HG03064 (cell line): ENCODE results near the gene SLC17A4.
"Not testable (repeated sequence)": the region's sequence is repeated elsewhere in the genome, so short reads cannot be mapped to it uniquely, and the experiment has no call there.

Source experiments
- ATAC-seq: cut with Tn5 transposase; IDR thresholded peaks from one replicate; pipeline ENCODE4 v1.9.1; 2021; ENCODE audit warnings: low read depth; ENCODE audit not compliant: unreplicated experiment

Gene SLC17A4

DNA sequence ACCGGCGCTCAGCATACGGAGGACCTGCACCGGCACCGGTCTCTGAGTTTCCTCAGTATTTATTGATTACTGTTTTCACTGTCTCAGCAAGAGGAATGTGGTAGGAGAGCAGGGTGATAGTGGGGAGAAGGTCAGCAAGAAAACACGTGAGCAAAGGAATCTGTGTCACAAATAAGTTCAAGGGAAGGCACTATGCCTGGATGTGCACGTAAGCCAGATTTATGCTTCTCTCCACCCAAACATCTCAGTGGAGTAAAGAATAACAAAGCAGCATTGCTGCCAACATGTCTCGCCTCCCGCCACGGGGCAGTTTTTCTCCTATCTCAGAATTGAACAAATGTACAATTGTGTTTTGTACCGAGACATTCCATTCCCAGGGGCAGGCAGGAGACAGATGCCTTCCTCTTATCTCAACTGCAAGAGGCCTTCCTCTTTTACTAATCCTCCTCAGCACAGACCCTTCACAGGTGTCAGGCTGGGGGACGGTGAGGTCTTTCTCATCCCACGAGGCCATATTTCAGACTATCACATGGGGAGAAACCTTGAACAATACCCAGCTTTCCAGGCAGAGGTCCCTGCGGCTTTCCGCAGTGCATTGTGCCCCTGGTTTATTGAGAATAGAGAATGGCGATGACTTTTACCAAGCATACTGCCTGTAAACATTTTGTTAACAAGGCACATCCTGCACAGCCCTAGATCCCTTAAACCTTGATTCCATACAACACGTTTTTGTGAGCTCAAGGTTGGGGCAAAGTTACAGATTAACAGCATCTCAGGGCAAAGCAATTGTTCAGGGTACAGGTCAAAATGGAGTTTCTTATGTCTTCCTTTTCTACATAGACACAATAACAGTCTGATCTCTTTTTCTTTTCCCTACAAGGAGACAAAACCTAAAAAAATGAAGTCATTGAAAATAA lies 5.7 kb upstream of the SLC17A4 start:
- ATAC-seq, result not testable (repeated sequence)

DNA sequence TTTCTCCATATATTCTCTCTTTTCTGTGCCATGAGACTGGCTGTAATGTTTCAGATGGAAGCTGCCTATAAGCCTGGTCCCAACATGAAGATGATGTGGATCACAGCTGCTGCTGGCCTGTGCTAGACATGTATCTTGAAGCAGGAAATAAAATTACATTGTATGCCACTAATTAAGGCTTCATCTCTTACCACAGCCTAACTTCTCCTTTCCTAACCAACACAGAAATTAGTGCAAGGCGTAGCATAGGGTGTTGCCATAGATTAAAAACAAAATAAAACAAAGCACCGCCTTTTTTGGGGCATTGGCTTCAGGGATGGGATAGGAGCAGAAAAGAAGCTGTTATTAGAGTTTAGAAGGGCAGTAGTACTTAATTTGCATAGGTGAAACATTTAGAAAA lies 4.7 kb upstream of the SLC17A4 start:
- no peak for ATAC-seq

DNA sequence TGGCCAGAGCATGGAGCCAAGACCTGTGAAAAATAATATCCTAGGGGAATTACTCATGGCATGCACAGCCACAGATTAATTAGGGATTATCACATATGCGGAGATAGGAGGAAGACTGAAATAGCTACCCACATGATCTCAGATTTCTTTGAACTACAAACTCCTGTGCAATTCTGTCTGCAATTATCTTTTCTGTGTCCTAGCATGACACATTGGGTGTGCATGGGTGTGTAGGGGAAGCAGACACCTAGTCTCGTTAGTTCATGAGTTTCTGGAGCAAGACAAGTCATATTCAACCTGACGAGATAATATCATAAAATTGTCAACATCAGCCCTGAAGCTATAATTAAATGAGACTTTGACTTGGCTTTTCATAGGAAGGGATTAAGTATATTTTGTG lies 3.6 kb upstream of the SLC17A4 start:
- ATAC-seq, result no peak

DNA sequence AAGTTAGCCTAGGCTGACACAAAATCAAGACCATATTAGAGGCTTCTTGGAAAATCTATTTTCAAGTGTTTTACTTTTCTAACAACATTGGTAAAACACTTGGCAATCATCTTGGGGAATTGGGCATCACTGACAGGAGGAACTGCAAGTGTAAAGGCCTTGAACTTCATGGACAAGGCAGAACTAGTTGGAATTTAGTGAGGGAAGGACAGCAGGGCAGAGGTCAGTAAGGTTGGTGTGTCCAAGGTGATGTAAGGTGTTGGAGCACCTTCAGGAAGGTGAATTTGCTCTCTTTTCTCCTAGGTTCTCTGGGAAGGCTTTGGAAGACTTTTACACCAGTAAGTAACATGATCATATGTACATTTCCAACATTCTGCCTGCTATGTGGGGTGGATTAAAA lies 1.5 kb upstream of the SLC17A4 start:
- ATAC-seq, result no peak

DNA sequence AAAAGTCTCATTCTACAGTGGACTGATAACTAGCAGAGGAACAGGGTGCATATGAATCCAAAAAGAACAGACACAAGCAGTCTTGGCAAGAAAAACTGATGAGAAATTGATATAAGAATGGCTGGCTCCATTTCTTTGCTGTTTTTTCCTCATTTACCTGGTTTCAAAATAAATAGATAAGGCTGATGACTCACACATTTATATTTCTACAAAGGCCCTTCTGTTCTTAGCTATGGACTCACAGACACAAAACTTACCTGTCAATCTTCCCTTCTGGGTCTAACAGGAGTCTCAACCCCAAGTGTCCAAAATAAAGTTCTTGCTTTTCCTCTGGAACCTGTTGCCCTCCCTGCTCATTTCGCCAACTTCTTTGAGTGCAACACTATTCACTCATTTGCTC lies 941 bp downstream of the SLC17A4 start:
- ATAC-seq, result no peak

DNA sequence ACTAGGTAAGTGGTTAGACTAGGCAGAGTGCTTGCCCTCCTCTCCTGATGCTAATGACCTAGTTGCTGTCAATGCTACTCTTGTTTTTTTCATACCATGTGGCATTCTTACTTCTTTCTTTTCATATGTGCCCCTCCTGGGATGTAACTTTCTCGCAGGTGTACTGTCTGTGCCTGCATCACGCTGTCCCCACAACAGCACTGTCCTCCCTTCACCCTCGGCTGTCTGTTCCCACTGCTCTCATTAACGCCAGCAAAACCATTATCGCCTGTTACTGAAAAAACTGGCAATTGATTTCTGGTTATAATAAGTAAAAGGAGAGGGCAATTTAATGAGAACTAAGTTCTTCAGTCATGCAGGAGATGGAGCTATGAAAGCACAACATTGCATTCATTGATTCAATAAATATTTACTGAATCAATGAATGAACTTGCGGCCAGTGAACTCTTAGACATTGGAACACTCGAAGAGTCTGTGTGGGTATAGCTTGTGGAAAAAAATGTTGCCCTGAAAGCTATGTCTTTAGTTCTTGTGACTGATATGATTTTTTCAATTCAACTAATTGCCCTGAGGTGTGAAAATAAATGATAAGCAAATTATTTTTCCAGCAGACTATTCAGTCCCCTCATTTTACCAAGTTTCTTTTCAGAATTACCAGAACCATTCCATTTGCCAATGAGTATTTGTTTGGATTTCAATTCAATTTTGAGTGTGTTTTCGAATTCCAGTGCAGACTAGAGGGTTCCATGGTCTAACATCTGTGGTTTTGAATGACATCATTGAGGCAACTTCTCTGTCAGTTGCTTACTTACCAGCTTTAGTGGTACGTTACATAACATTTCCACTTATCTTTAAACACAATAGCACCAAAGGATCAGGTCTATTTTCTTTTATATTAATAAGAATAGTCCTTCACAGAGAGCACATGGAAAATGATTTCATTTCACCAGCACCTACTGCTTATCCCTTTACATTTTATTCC lies 2.1 kb downstream of the SLC17A4 start:
- no peak for ATAC-seq

DNA sequence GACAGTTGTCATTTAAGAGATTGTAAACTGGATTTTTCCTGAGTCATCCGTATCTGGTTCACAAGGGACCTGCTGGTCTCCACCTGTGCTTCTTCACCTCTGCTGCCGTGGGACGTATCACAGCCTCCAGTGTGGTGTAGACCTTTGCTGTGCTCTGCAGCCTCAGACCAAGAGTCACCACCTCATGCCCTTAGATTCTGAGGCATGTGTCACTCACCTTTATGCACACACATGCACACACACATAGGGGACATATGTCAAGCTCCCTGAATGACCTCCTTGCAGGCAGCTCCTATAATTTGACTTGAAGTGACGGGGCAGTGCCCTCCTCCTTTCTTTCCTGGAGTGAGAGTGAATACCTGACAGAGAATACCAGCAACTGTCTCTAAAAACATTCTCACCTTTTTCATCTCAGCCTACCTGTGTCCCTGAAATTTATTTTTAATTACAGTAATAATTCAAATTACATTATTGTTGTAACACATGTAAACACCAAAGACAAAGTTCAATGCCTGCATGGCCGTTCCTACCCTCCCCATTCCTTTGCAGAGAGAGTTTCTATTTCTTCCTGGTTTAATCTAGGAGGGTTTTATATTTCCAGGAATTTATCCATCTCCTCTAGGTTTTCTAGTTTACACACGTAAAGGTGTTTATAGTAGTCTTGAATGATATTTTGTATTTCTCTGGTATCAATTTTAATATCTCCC lies 3.5 kb downstream of the SLC17A4 start:
- ATAC-seq, result no peak

DNA sequence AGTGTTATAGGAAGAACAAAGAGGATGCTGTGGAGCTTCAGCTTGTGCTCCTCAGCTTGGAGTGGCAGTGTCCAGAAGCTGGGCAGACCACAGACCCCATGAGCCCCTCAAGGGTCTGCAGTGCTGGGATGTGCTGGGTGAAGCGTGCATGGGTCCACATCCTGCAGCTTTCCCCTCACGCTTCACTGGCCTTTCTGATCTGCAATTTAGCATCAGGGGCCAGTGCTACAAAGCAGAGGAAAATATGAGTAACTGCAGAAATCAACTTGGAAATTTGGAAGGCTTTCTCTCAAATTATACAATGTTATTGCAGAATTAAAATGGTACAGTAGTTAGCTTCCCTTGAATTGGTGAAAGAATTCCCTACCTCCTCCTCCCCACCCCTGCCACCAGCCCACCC lies 10.1 kb downstream of the SLC17A4 start:
- ATAC-seq, result no peak

DNA sequence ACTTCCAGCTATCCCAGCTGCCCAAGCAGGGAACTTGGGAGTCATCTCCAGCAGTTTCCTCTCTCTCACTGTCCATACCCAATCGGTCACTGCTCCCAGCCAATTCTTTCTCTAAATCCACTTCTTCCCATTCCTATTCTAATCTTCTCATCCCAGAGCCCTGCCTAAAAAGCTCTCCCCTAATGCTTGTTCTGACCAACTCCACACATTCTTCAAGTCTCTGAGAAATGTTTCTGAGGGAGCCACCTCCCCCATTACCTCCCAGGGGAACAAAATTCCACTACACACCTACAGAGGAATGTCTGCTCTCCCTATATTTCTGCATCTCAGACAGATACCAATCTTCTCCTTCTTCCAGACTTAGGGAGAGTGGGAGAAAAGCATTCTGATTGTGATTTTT lies 14.0 kb downstream of the SLC17A4 start:
- no peak for ATAC-seq

DNA sequence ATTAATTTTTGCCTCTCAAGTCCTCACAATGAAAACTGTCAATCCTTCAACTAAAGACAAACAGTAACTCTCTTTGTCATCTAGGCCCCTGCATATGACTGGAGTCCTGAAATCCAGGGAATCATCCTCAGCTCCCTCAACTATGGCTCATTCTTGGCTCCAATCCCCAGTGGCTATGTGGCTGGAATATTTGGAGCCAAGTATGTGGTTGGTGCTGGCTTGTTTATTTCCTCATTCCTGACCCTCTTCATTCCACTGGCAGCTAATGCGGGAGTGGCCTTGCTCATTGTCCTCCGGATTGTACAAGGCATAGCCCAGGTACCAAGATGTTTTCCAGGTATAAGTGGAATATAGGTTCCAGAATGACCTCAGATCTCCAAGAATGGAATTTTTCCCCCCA lies 15.4 kb downstream of the SLC17A4 start:
- no peak for ATAC-seq

DNA sequence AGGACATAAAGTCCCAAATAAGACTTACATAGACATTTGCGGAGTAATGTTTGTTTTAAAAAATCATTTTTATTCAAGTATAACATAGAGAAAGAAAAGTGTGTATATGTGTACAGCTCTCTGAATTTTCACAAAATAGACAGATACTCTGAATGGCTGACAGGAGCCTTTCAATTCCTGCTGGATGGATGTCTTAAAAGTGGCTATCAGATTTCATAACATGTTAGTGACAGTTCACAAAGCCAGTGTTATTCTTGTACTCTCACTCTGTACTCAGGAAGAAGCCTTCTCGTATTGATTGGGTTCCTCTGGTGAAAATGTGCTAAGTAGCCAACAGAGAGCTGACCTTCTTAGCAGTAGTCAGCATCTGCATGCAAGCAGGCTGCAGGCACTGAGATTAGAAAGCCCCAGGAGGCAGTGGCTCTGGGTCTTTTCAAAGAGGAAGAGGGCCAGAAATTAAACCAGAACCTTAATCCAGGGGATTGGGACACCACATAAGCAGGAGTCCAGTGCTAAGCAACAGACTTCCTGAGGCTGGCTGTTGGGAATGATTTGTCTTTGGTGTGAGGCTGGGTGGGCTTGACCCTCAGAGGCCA lies 19.7 kb downstream of the SLC17A4 start:
- ATAC-seq, result no peak

DNA sequence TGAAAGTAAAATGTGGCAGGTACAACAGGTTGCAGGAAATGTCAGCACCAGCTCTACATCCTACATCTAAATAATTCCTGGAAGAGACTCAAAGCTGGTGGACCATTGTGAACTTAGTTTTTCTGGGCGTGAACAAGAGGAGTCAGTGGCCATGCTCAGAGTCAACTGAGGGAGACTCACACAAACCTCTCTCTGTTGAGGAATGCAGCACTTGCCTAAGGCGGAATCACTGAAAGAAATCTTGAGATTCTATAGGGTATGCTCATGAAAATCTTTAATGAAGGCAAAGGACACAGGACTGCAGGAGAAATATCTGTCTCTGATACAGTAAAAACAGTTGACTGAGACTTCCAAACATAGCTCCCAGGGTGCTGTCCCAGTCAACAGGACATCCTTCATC lies 22.5 kb downstream of the SLC17A4 start:
- ATAC-seq, result no peak

DNA sequence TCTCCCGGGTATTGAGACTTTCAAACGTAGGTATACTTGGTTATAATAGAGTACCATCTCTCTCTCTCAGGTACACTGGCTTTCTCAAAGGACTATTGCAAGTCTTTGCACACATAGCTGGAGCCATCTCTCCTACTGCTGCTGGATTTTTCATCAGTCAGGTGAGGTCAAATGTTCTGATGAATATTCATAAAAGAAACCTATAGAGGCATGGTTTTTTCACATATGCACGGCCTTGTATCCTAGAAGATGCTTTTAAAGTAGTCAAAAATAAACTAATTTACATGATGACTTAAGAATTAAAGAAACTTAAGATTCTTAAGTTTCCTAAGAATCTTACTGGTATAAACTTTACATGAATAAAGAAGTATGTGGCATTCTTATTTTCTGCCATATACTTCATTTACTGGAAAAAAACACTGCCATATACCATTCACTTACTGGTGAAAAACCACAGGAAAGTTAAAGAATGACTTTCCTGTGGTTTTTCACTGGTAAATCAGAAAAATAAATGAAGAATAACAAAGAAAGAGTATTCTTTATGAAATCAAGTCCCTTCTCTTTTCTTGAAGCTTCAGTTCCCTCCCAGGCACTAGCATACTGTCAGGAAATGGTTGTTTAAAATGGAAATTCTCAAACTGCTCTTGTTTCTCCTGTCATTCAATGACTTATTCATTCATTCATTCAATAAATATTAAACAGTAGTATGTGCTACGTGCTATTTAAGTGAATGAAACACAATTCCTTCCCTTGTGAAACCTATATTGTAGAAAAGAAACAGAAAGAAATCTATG lies 23.5 kb downstream of the SLC17A4 start:
- ATAC-seq, result no peak

DNA sequence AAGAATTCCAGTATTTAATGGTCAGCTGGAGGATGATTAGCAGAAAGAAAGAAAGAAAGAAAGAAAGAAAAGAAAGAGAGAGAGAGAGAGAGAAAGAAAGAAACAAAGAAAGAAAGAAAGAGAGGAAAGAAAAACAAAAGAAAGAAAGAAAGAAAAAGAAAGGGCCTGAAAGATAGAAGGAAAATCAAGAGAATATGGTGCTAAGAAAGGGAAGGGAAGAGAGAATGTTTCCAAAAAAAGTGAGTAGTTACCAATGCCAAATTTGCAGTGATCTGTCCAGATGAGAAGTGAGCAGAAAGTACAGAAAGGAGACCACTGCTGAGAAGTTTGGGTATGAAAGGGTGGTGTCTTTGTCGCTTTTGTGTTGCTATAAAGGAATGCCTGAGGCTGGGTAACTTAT lies 26.6 kb downstream of the SLC17A4 start:
- no peak for ATAC-seq

DNA sequence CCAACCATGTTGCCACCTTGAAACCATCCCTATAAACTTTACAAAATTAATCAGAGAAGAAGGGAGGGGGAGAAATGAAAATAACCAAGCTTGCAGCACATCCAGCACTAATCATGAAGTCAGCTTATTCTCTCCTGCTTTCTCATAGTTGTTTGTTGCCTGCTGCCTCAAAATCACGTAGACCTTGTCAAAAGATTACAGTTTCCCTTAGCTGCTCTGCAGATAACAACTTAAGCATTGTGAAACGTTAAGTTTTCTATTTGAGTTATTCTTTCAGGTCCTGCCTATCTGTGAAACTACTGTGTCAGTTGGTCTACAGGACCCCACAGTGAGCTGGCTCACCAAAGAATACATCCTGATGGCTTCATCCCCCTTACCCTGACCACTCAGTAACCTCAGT lies 32.9 kb downstream of the SLC17A4 start:
- no peak for ATAC-seq

DNA sequence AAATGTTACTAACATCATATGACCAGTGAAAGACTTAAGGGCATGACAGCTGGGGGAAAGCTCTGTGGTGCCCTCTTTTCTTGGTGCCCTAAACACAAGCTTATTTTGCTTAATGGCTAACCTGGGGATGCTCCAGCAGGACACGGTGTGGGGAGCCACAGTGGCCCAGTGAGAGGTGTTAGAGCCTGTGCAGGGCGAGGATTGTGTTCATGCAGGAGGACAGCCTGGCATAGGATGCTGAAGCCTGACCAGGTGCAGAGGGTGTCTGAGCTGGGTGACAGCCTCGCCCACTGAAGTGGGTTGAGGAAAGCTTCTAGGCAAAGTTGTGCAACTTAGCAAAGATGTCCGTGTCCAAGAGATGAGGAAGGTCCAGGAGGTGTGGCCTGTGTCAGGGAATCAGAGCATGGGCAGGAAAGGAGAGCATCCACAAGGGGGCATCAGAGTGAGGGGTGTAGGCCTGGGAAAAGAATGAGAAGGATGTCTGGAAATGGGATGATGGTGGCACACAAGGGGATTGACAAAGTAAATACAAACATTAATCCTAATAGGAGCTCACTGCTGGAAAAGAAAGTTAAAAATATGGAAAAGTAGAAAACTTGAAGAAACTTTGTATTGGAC lies 33.9 kb downstream of the SLC17A4 start:
- ATAC-seq, result no peak

DNA sequence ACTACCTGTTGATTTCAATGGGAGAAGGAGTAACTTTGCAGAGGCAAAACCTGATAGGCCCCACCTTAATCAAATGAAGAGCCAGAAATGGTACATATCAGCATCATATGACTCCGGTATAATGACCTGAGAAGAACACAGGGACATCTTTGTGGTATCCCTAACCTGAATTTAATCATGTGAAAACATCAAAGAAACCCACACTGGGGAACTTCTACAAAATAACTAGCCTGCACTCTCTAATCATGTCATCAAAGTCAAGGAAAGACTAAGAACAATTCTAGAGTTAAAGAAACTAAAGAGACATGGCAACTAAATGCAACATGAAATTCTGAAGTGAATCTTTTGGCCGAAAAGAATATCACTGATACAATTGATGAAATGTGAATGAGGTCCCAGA lies 34.9 kb downstream of the SLC17A4 start:
- no peak for ATAC-seq

DNA sequence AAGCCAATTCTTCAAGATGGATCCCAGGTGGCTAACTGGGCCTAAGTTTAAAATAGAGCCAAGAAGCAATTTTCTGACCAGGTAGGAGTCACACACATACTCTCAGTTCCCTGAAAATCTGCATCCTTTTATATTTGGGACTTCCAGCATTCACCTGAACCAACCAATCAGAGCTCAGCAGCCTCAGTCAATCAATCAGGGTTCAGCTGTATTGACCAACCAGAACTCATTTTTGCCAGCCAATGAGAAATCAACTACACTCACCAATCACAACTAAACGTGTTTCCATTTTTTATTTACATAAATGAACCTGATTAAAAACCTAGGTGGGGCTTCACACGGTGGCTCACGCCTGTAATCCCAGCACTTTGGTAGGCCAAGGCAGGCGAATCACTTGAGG lies 37.5 kb downstream of the SLC17A4 start:
- no peak for ATAC-seq

DNA sequence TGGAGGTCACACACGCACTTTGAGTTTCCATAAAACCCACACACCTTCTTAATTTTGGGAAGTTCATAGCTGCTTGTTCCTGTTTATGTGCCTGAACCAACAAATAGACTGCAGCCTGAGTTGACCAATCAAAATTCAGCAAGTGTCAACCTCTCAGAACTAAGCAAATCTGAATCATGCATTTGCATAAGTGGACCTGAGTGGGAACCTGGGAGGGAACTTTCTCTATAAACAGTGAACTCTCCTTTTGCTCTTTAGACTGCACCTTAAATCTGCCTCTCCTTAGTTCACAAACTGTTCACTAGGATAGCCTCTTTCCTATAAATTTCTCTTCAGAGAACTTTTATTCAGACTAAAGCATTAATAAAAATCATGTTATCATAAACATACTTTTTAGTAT lies 39.4 kb downstream of the SLC17A4 start:
- ATAC-seq, result no peak
